ENCODE results near the gene PPP1R2.
"Not testable (repeated sequence)": the region's sequence is repeated elsewhere in the genome, so short reads cannot be mapped to it uniquely, and the experiment has no call there.

PPP1R2 gene

DNA sequence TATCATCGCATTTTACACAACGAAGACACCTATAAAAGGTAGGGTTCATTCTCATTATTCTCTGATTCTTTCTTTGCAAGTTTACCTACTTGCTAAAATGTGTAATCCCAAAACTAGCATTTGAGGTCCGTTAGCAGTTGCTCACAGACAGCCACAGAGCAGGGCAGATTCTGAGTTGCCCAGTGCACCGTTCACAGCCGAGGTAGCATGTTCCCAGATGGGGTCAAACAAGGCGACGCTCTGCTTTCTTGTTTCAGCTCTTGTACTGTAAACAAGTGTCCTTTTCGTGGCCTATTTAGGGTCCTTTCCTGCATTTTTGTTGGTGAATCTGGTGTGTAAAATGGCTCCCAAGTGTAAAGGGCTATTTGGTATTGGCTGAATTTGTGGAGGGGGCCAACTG lies 3.1 kb downstream of the PPP1R2 start:
- no peak for DNase-seq (ENCODE audit: low read depth in 1 of 2, low spot score in 1 of 2)

DNA sequence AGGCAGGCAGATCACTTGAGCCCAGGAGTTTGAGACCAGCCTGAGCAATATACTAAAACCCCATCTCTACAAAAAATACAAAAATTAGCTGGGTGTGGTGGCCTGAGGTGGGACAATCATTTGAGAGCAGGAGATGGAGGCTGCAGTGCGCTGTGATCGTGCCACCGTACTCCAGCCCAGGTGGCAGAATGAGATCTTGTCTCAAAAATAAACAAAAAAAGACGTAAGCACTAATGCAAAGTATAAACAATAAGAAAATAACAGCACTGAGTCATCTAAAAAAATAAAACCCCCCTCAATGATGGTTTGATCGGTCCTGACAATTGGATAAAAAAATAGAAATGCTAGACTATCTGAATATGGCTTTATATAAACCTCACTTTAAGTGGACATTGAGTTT lies 3.6 kb downstream of the PPP1R2 start:
- no peak for DNase-seq (ENCODE audit: low read depth in 1 of 2, low spot score in 1 of 2)

DNA sequence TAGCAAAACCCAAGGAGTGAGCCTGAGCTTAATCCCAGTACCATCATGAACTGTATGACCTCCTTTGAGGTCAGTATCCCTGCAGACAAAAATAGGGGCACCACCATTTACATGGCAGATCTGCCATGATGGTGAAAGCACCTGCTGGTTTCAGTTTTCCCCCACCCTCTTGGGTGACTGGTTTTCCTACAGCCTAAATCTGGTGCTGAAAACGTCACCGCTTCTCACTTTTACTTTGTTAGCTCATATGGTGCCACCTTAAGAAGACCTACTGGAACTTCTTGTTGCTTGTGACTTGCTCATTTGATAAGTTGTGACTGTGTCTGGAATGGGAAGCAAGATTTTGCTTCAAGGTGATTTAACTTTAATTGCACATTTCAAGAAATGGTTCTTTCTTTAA lies 5.1 kb downstream of the PPP1R2 start:
- DNase-seq (ENCODE audit: low read depth in 1 of 2, low spot score in 1 of 2), result no peak

DNA sequence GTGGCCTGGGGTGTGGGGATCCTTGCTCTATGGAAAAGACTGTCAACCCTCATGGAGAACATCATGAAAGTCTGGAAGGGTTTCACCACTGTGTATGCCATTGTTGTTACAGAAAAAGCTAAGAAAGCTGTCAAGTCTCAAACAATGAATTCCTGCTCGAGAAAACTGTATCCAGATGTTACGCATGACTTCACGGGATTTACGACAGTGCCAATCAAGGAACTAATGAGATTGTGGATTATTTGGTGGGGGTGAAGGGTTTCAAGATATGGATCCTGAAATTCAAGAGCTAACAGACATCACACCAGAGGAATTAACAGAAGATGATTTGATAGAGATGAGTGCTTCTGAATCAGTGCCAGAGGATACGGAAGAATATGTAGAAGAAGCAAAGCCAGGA lies 7.8 kb downstream of the PPP1R2 start:
- DNase-seq (ENCODE audit: low read depth in 1 of 2, low spot score in 1 of 2), result no peak

DNA sequence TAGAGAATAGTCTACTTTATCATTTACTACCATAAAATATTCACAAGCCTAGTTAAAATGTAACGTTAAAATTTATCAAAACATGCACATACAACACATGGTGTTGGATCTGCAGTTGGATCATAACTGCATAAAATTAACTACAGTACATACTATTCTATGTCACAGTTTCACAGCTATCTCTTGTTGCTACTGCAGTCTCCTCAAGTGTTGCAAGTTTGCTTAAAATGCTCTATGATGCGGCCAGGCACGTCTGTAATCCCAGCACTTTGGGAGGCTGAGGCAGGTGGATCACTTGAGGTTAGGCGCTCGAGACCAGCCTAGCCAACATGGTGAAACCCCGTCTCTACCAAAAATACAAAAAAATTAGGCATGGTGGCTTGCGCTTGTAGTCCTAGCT lies 10.3 kb downstream of the PPP1R2 start:
- no peak for DNase-seq (ENCODE audit: low read depth in 1 of 2, low spot score in 1 of 2)

DNA sequence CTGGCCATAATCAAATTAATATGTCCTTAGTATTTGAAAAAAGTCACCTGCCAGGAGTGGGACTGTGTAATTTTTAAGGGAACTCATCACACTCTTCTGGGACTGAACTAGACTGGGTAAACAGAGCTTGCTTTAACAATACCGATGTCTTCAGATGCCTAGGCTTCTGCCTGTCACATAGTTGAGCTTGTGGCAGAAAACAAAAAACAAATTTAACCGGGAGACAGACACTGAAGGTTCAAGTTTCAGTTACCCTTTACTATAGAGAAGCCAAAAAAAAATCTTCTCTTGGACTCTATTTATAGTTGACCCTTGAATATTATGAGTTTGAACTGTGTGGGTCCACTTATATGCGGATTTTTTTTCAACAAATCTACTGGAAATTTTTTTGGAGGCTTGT lies 10.8 kb downstream of the PPP1R2 start:
- no peak for DNase-seq (ENCODE audit: low read depth in 1 of 2, low spot score in 1 of 2)

DNA sequence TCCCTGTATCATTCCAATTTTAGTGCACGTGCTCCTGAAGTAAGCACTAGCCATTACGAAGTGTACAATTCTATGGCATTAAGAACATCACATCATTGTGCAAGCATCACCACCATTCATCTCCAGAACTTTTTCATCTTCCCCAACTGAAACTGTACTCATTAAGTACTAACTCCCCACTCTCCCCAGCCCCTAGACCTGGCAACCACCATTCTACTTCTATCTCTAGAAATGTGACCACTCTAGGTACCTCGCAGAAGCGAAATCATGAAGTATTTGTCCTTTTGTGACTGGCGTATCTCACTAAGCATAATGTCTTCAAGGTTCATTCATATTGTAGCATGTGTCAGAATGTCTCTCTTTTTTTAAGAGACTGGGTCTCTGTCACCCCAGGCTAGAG lies 11.4 kb downstream of the PPP1R2 start:
- DNase-seq (ENCODE audit: low read depth in 1 of 2, low spot score in 1 of 2), result no peak

DNA sequence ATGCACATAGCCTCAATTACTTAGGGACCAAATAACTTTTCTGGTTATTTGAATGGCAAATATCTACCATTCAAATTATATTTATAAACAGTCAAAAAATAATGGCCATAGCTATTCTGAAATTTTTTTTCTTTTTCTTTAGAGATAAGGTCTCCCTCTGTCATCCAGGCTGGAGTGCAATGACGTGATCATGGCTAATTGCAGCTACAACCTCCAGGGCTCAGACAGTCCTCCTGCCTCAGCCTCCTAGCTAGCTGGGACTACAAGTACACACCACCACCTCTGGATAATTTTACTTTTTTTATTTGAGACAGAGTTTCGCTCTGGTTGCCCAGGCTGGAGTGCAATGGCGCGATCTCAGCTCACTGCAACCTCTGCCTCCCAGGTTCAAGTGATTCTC lies 16.6 kb downstream of the PPP1R2 start:
- no peak for DNase-seq (ENCODE audit: low read depth in 1 of 2, low spot score in 1 of 2)

DNA sequence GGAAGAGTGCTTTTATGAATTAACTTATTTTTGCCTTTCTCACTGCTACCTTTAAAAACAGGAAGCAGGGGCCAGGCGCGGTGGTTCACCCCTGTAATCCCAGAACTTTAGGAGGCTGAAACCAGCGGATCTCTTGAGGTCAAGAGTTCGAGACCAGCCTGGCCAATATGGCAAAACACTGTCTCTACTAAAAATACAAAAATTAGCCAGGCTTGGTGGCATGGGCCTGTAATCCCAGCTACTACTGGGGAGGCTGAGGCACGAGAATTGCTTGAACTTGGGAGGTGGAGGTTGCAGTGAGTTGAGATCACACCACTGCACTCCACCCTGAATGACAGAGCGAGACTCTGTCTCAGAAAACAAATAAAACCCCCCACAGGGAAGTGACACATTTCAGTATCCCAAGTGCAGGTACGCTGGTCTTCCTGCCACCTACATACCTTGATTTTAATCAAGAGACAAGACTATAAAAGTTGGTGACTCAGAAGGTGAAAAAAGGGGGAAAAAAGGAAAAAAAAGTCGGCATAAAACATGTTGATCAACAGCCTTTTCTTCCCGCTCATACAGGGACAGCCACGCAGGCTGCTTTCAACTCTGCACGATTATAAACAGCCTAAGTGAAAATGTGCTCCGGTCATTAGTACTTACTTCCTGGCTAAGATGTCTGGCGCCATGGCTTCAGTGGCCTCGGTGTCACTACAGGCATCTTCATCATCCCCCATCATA lies 18.8 kb downstream of the PPP1R2 start:
- DNase-seq (ENCODE audit: low read depth in 1 of 2, low spot score in 1 of 2), result no peak

DNA sequence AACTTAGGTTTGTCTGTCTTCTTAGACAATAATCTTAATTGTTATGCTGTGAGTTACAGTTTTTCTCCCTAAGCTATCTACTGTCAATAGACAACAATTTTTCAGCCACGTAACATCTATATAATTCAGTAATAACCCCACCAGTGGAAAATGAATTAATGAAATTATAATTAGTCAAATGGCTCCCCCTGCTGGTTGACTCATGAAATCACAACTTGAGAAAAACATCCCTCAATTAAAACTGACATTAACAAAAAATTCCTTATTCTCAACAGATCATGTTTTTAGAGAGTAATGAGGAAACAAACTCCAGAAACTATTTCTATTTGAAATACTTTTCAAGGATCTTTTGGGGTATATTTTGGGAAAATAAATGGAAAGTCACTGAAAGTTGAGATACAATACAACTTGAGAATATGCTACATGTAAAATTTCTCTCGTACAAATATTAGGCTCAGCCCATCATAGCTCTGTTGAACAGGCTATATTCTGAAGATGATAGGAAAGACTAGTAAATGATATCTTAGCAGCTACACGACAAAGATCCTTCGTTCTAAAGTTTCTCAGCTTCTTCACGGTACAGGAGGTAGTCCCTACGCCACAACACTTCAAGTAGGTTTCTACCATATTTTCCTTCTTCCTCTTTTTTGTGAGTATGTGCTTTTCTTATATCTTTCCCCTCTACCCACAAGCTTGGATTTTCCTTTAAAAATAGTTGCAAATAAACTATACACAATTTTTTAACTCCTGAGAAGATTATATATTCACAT lies 20.7 kb downstream of the PPP1R2 start:
- no peak for DNase-seq (ENCODE audit: low read depth in 1 of 2, low spot score in 1 of 2)

DNA sequence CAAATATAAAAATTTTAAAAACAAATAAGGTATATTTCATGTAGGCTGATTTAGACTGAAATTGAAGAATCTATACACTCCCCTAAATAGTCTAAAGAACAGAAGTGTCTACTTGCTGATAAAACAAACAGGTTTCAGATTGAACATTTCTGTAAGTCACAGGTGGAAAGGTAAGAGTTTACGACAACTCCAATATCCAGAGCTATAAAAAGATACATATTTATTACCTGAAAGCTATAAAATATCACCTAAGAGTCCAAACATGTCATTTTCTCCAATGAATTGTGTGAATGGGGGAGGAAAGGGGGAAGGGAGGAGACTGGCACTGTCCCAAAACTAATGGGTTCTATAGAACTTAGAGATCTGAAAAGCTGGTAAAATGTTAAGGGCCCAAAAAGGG lies 26.1 kb downstream of the PPP1R2 start:
- DNase-seq (ENCODE audit: low read depth in 1 of 2, low spot score in 1 of 2), result no peak

DNA sequence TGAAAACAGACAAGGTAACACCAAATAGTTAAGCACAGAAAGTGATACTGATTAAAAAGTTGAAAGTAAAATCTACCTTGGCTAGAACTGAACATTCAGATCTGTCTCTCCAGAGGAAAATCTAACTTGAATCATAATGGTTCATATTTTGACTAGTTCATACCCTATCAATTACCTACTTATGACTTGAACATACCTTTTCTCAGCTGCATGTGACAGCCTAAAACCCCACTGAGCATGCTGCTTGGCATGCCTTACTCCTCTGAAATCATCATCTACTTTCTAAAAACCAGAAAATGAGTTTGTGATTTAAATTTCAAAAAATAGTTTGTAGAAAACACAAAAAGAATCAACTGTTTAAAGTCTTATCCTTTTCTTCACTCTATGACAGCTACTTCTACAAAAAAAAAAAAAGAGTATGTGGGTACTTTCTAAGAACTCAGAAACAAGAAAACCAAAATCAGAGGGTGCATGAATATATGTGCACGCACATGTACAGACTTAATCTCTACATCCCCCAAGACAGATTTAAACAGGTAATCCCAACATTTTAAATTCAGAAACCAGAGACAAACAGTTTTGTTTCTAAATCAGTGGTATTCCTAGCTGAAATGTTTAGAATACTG lies 28.4 kb downstream of the PPP1R2 start:
- not testable (repeated sequence) for DNase-seq (ENCODE audit: low read depth in 1 of 2, low spot score in 1 of 2)

DNA sequence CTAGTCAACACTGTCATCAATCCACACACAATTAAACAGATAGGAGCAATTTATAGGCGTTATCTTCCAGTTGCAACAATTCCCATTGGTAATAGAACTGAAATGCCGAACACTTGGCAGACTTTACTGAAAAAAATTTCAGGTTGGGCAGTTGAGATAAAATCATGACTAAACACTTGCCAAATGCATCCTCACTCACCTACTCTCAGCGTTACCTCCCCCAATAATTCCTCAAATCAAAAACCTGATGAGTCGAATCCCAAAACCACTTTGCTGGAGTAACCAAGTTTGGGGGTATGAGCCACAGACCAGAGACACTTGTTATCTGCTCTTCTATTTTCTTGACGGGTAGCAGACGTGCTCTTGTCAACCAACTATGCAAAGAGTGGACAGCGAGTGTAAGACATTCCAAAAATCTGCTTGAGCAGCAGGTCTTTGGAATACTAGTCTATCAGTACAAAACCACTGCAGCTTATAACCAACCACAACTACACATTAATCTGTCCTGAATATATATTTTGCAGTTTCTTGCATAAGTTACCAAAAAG lies 30.3 kb downstream of the PPP1R2 start:
- no peak for DNase-seq (ENCODE audit: low read depth in 1 of 2, low spot score in 1 of 2)

DNA sequence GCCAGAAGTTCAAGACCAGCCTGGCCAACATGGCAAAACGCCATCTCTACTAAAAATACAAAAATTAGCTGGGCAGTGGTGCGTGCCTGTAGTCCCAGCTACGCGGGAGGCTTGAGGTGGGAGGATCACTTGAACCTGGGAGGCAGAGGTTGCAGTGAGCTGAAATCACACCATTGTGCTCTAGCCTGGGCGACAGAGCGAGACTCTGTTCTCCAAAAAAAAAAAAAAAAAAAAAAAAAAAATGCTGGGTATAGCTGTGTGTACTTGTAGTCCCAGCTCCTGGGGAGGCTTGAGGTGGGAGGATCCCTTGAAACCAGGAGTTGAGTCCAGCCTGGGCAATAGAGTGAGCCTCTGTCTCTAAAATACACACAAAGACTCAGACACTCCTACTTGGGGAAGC lies 32.0 kb downstream of the PPP1R2 start:
- DNase-seq (ENCODE audit: low read depth in 1 of 2, low spot score in 1 of 2), result no peak

DNA sequence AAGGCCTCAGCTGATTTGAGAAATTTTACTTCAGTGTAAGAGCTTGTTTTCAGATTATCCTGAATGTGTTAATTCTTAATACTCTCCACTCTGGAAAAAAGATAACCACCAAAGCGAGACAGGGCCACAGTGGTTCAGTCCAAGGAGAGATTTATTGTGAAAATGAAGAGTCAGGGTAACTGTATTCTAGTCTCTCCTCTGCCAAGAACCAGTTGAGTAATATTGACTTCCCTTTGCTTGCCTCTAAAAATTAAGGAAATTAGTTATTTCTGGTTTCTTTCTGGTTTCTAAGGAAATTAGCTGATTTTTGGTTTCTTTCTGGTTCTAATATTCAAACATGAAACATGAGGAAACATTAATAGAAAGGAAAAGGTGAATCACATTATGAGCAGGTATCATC lies 34.9 kb downstream of the PPP1R2 start:
- DNase-seq (ENCODE audit: low read depth in 1 of 2, low spot score in 1 of 2), result no peak

DNA sequence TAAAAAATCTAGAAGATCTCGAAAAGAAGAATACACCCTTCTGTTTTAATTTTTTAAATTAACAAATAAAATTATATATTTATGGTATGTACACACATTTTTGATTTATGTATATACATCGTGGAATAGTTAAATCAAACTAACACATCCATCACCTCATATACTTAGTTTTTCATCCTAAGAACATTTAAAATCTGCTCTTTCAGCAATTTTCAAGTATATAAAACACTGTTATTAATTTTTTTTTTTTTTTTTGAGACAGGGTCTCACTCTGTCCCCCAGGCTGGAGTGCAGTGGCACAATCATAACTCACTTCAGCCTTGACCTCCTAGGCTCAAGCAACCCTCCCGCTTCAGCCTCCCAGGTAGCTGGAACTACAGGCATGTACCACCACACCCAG lies 67.5 kb downstream of the PPP1R2 start:
- no peak for DNase-seq (ENCODE audit: low read depth in 1 of 2, low spot score in 1 of 2)

DNA sequence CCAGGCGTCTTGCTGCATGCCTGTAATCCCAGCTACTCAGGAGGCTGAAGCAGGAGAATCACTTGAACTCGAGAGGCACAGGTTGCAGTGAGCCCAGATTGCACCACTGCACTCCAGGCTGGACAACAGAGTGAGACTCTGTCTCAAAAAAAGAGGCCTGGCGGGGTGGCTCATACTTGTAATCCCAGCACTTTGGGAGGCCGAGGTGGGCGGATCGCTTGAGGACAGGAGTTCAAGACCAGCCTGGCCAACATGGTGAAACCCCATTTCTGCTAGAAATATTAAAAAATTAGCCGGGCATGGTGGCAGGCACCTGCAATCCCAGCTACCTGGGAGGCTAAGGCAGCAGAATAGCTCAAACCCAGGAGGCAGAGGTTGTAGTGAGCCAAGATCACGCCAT lies 68.0 kb downstream of the PPP1R2 start:
- not testable (repeated sequence) for DNase-seq (ENCODE audit: low read depth in 1 of 2, low spot score in 1 of 2)

DNA sequence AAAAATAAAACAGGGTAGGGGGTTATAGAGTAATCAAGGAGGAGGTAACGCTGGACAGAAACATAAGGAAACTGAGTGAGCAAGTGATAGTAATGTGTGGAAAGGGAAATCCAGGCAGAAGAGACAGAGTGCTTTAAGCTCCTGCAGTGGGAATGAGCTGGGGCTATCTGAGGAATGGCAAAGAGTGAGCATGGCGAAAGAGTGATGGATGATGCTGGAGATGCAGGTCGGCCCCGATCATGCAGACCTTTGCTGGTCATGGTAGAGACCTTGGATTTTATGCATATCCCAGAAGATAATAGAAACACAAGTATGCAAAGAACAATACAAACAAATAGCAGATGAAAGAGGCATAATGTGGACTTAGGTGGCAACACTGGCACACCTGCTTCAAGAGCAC lies 74.3 kb downstream of the PPP1R2 start:
- no peak for DNase-seq (ENCODE audit: low read depth in 1 of 2, low spot score in 1 of 2)

DNA sequence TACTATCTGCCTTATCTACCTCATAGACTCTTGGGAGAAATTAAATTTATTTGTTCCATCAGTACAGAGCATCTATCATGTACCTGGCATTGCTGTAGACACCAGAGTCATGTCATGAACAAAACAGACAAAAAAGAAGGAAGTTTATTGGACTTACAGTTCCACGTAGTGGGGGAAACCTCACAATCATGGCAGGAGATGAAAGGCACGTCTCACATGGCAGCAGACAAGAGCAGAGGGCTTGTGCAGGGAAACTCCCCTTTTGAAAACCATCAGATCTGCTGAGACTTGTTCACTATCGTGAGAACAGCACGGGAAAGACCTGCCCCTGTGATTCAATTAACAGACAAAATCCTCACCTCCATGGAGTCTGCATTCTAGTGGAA lies 74.7 kb downstream of the PPP1R2 start:
- no peak for DNase-seq (ENCODE audit: low read depth in 1 of 2, low spot score in 1 of 2)

DNA sequence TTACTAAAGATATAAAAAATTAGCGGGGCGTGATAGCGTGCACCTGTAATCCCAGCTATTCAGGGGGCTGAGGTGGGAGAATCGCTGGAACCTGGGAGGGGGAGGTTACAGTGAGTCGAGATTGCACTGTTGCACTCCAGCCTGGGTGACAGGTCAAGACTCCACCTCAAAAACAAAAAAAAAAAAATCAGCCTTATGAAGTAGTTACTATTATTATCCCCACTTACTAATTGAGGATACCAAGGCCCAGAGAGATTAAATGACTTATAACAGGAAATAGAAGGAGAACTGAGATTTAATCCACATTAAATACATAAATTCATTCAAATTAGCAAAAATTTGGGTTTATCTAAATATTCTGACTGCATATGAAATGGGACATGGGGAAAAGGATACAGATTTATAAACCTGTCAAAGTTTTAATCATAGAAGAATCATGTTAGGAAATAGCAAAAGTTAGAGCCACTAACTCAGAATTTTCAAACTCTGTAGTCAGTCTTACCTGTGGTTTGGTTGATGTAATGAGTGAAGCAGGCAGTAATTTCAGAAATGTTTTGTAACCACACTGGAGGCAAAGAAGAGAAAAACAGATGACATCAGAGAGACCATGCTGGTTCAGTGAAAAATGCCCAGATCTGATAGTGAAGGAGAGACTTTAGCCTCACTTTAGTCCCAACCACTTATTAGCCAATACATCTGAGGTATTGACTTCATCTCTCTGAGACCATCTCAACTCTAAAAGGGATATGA lies 75.3 kb downstream of the PPP1R2 start:
- no peak for DNase-seq (ENCODE audit: low read depth in 1 of 2, low spot score in 1 of 2)

DNA sequence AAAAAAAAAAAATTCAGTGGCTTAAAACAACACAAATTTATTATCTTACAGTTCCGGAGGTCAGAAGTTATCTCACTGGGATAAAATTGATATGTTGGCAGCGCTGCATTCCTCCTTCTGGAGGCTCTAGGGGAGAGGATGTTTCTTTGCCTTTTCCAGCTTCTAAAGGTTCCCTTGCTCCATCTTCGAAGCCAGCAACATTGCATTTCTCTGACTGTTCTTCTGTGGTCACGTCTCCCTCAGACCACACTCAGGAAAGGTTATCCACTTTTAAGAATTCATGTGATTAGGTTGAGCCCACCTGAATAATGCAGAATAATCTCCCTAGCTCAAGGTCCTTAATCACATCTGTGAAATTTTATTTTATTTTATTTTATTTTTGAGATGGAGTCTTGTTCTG lies 76.9 kb downstream of the PPP1R2 start:
- DNase-seq (ENCODE audit: low read depth in 1 of 2, low spot score in 1 of 2), result no peak
